ENCODE results near the gene GEN1.

- TF ChIP-seq ZNF384 (IDR thresholded peaks at IDR 0.05) (no peak), L3MBTL2 (conservative IDR thresholded peaks at IDR 0.05) (no peak), ARNT (IDR thresholded peaks at IDR 0.05) (no peak), TARDBP (IDR thresholded peaks at IDR 0.05) (no peak), FOXK2 (IDR thresholded peaks at IDR 0.05) (no peak), FOXM1 (IDR thresholded peaks at IDR 0.05; ENCODE audit: borderline replicate concordance) (no peak), FOXA1 (IDR thresholded peaks at IDR 0.05) (no peak), SP1 (IDR thresholded peaks at IDR 0.05) (no peak)
Observed at GRCh38 chr2:17719562-17720371, 34.2 kb upstream of the GEN1 start.
